Adrenal gland (tissue), 12 donors: ENCODE measurements around the gene OTUD3. TPM values are rescaled to one million over a fixed set of nuclear protein-coding genes. Genes with fewer than 3 reads are reported as not detected.
"Not testable (repeated sequence)": the region's sequence is repeated elsewhere in the genome, so short reads cannot be mapped to it uniquely, and the experiment has no call there.

ENCODE experiments used
- DNase-seq, 7 donors: peaks; one replicate each; pipeline ENCODE4 v3.0.0-alpha.2; 2019 to 2020
- H3K27ac ChIP-seq, 5 donors: fragments of 200-600 bp; sonication (generic) in 4 of 5; 1 replicate in 3 of 5; 2 replicates in 2 of 5; pipeline versions ENCODE4 v1.5.1 to v1.8.0; 2016 to 2020; ENCODE audit warnings: mild to moderate bottlenecking in 1 of 5
- H3K27me3 ChIP-seq: fragments of 200-600 bp; 2 replicates; pipeline ENCODE4 v1.8.0; 2021
- H3K36me3 ChIP-seq, 2 donors: fragments of 200-600 bp; replicated peaks in 1 of 2; 1 replicate in 1 of 2; 2 replicates in 1 of 2; pipeline versions ENCODE4 v1.5.1 to v1.8.0; 2018 to 2022
- H3K4me1 ChIP-seq, 2 donors: fragments of 200-600 bp; replicated peaks in 1 of 2; 1 replicate in 1 of 2; 2 replicates in 1 of 2; pipeline versions ENCODE4 v1.5.1 to v1.8.0; 2018 to 2021
- H3K4me3 ChIP-seq, 4 donors: fragments of 200-600 bp; sonication (generic) in 3 of 4; one replicate each; pipeline ENCODE4 v1.5.1; 2016 to 2018
- H3K9me3 ChIP-seq, 3 donors: fragments of 200-600 bp; sonication (generic) in 1 of 3; replicated peaks in 1 of 3; 1 replicate in 2 of 3; 2 replicates in 1 of 3; pipeline versions ENCODE4 v1.5.1 to v1.8.0; 2016 to 2021
- CTCF ChIP-seq, 6 experiments: fragments of 450-650 bp in 4 of 6; fragments of 200-600 bp in 2 of 6; sonication (generic) in 1 of 6; IDR thresholded peaks; 1 replicate in 5 of 6; 2 replicates in 1 of 6; pipeline versions ENCODE4 v1.5.1 to v1.8.0; 2016 to 2021; ENCODE audit warnings: antibody characterized with exemption in 6 of 6, mild to moderate bottlenecking in 2 of 6, moderate library complexity in 1 of 6
- POLR2A ChIP-seq, 2 donors: fragments of 450-650 bp; IDR thresholded peaks; one replicate each; pipeline ENCODE4 v1.6.1; 2017; ENCODE audit warnings: antibody characterized with exemption in 2 of 2, mild to moderate bottlenecking in 2 of 2, moderate library complexity in 1 of 2
- WGBS, 4 donors: extraction: QIAGEN DNeasy Blood & Tissue Kit in 2 of 4; methylation state at CpG; one replicate each; pipeline versions ENCODE4 v1.1.5 to v1.1.7; 2013 to 2017; 5-methylcytosine and 5-hydroxymethylcytosine counted together
- intact Hi-C, 2 donors: fragments of 100-400 bp; cut with DNase I; formaldehyde crosslinking; loops; one replicate each; pipeline versions ENCODE4 v1.14.1 to v1.15.0; 2022 to 2023
- polyA plus RNA-seq, 3 donors: library from polyadenylated mRNA; stranded (reverse); fragments of 200-250 nt in 2 of 3; fragments of 350-450 nt in 1 of 3; fragmentation: Illumina TruSeq in 1 of 3; extraction: RNeasy Lipid Tissue Mini Kit (QIAGEN cat#74804) in 1 of 3; gene quantifications; one replicate each; pipeline ENCODE4 v1.2.3, GENCODE V29; 2013 to 2014
- total RNA-seq, 9 donors: library from RNA; depleted of rRNA in 4 of 9; stranded (reverse); fragments of >200 nt in 4 of 9; fragments of 120-200 nt in 1 of 9; fragmentation: NEBNext Ultra II Directional in 1 of 9; extraction: Animal tissue kit (Norgen Biotek cat#: 25700) in 1 of 9; gene quantifications; one replicate each; pipeline versions ENCODE4 v1.1.0 to v1.2.4, GENCODE V29; 2013 to 2023
- donor health status: healthy with polysubstance abuse.
- donor health status: Bipolar disorder and iron deficiency.
- donor health status: DM: yes; HTN: yes; CAD: no.
- donor health status: DM: no; HTN: no; CAD: no.
- donor health status: DM: no; HTN: no; CAD: no.
- donor health status: DM: yes; HTN: yes; CAD: no.

The OTUD3 gene
- total and polyA plus RNA-seq, 12 donors = 3.0 to 15.3 (median 5.5) TPM

DNA sequence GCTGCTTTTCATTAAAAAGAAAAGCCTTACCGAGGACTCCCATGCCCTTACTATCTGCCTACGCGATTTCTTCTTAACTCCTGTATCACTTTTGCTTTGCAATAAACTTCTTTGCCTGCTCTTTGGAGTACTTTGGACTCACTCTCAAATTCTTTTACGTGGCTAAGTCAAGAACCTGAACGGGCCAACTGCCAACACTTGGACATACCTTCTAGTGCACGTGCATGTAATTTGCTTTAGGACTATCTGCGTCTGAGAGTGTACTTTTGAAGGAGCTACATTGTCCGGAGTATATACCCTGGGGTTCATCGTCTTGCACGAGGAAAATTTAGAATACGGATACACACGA is 3.6 kb upstream of the OTUD3 start:
- intact Hi-C loops = no loop called here
- TF ChIP-seq POLR2A (IDR thresholded peaks at IDR 0.05) (no peak), CTCF (IDR thresholded peaks at IDR 0.05) (no peak)
- peaks cover 6 to 9% of the 10 kb centered on the region in 2 donors for H3K4me1 ChIP-seq
- no peaks in the 10 kb centered on the region for H3K36me3 ChIP-seq
- no peaks in the 10 kb centered on the region for H3K9me3 ChIP-seq
- no peak for DNase-seq
- peaks cover 5% of the 10 kb centered on the region for H3K27me3 ChIP-seq
- H3K27ac ChIP-seq = no peak overlapping the region
- 83 to 87% (median 86%) methylated on average over 12 of the region's 12 CpGs for WGBS, 4 donors
- no peak overlapping the region for H3K4me3 ChIP-seq

GRCh38 chr1:19879227-19879626 is 3.0 kb upstream of the OTUD3 start:
- H3K4me3 ChIP-seq = no peak overlapping the region
- H3K9me3 ChIP-seq = no peaks in the 10 kb centered on the region
- 81 to 88% (median 86%) methylated on average over 4 of the region's 4 CpGs for WGBS, 4 donors
- intact Hi-C loops = no loop called here
- DNase-seq = no peak
- no peaks in the 10 kb centered on the region for H3K36me3 ChIP-seq
- no peak overlapping the region for H3K27ac ChIP-seq
- TF ChIP-seq POLR2A (IDR thresholded peaks at IDR 0.05) (no peak), CTCF (IDR thresholded peaks at IDR 0.05) (no peak)
- peaks cover 6 to 15% of the 10 kb centered on the region in 2 donors for H3K4me1 ChIP-seq
- H3K27me3 ChIP-seq = peaks cover 5% of the 10 kb centered on the region

DNA sequence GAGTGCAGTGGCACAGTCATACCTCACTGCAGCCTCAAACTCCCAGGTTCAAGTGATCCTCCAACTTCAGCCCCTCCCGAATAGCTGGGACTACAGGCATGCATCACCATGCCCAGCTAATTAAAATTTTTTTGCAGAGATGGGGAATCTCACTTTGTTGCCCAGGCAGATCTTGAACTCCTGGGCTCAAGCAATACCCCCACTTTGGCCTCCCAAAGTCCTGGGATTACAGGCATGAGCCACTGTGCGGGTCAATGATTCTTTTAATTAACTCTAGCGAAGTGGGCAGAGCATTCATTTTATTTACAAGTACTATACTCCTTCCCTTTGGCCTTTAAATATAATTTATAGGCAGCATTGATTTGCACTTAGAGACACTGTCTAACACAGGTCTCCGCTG is 2.5 kb upstream of the OTUD3 start:
- peaks cover 6 to 20% of the 10 kb centered on the region in 2 donors for H3K4me1 ChIP-seq
- no peak overlapping the region for H3K4me3 ChIP-seq
- DNase-seq = no peak
- TF ChIP-seq POLR2A (IDR thresholded peaks at IDR 0.05) (no peak), CTCF (IDR thresholded peaks at IDR 0.05) (no peak)
- H3K27ac ChIP-seq = no peak overlapping the region
- no peaks in the 10 kb centered on the region for H3K9me3 ChIP-seq
- intact Hi-C loops = no loop called here
- H3K27me3 ChIP-seq = peaks cover 5% of the 10 kb centered on the region
- H3K36me3 ChIP-seq = no peaks in the 10 kb centered on the region
- 78 to 92% (median 83%) methylated on average over 4 of the region's 4 CpGs for WGBS, 4 donors

DNA sequence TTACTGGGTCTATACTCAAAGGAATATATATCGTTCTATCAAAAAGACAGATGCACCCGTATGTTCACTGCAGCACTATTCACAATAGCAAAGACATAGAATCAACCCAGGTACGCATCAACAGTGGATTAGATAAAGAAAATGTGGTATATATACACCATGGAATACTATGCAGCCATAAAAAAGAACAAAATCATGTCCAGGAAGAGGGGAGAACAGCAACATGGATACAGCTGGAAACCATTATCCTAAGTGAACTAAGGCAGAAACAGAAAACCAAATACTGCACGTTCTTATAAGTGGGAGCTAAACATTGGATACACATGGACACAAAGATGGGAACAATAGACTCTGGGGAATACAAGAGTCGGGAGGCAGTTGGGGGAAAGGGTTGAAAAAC is 1.4 kb upstream of the OTUD3 start:
- H3K27me3 ChIP-seq, H3K27ac ChIP-seq, H3K36me3 ChIP-seq, DNase-seq, intact Hi-C loops, H3K9me3 ChIP-seq, H3K4me3 ChIP-seq: not testable (repeated sequence)
- 71 to 82% (median 76%) methylated on average over 5 of the region's 5 CpGs for whole genome bisulfite sequencing, 4 donors
- H3K4me1 ChIP-seq = peaks cover 6 to 22% of the 10 kb centered on the region in 2 donors

DNA sequence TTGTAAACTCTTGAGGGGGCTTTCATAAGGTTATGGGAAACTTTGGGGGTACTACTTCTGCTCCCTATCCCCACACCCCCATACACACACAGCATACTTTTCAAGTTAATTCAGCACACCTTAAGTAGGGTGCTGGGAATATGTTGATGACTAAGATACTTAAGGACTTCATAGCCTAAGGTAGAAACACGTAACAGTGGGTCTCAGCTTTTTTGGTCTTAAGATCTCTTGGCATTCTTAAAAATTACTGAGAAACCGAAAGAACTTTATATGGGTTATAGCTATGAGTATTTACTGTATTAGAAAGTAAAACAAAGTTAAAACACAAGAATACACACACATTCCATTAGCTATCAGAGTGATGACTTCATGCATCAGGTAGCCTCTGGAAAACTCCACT is 2.1 kb downstream of the OTUD3 start:
- Histone ChIP-seq H3K4me1 (peaks cover 6 to 23% of the 10 kb centered on the region in 2 donors), H3K27me3 (no peaks in the 10 kb centered on the region), H3K27ac (no peak overlapping the region), H3K36me3 (no peaks in the 10 kb centered on the region), H3K9me3 (no peaks in the 10 kb centered on the region), H3K4me3 (no peak overlapping the region)
- WGBS, 4 donors = 89 to 93% (median 90%) methylated on average over 2 of the region's 2 CpGs
- intact Hi-C loops = no loop called here
- TF ChIP-seq CTCF (IDR thresholded peaks at IDR 0.05) = no peak
- no peak for TF ChIP-seq POLR2A (IDR thresholded peaks at IDR 0.05)
- no peak for DNase-seq
